HepG2 (cell line): ENCODE results near the gene ATRNL1. TPM values are rescaled to one million over a fixed set of nuclear protein-coding genes. Genes with fewer than 3 reads are reported as not detected.
A peak's percentile ranks its signal among the peaks of the same experiment; 100 is the strongest.

ENCODE experiments used
- ATAC-seq: fragments of 200-7000 bp; cut with Tn5 transposase; 3 replicates; pipeline ENCODE4 v1.9.1; 2020; ENCODE audit warnings: mild to moderate bottlenecking, moderate library complexity
- BruUV-seq: library from RNA; stranded (reverse); fragments of 400-500 nt; replicated peaks from 2 replicates; lab custom pipeline; 2021; lab: Mats Ljungman, UMichigan
- CTCF ChIA-PET: fragments of 300-600 bp; formaldehyde crosslinking; extraction: SDS; loops from one replicate; lab custom pipeline; 2021; ENCODE audit warnings: low total read pairs, inconsistent platforms, low intra/inter-chr PET ratio; lab: Yijun Ruan, JAX
- POLR2A ChIA-PET: fragments of 350-600 bp; sonication (Branson Sonifier 250); formaldehyde crosslinking; loops from one replicate; lab custom pipeline; 2020; ENCODE audit warnings: antibody characterized with exemption, inconsistent platforms; lab: Yijun Ruan, JAX
- DNase-seq: peaks from one replicate; pipeline ENCODE4 v3.0.0-alpha.2; 2015; ENCODE audit warnings: low spot score
- FAIRE-seq: peaks from 3 replicates; lab custom pipeline; 2011; peaks lifted over from hg19 to GRCh38; lab: Jason Lieb, UNC
- H2AFZ ChIP-seq: one replicate; pipeline ENCODE4 v1.6.1; 2011; ENCODE audit warnings: low read length, inconsistent platforms
- H3K27ac ChIP-seq: fragments of 300-600 bp; 3 replicates; pipeline ENCODE4 v1.8.0; 2011; ENCODE audit warnings: mixed run types, mild to moderate bottlenecking, mixed read lengths, low read length, inconsistent platforms; ENCODE audit not compliant: insufficient read depth; ENCODE audit errors: extremely low read length
- H3K27me3 ChIP-seq, 2 experiments: fragments of 200-600 bp in 1 of 2; 2 replicates in 1 of 2; 3 replicates in 1 of 2; pipeline versions ENCODE4 v1.6.0 to v1.8.0; 2011; ENCODE audit warnings: low read length in 2 of 2, mild to moderate bottlenecking in 2 of 2, moderate library complexity in 2 of 2, inconsistent platforms in 1 of 2; ENCODE audit not compliant: insufficient read depth in 2 of 2, control insufficient read depth in 1 of 2
- H3K36me3 ChIP-seq, 2 experiments: fragments of 200-600 bp in 1 of 2; replicated peaks in 1 of 2; 2 replicates in 1 of 2; 3 replicates in 1 of 2; pipeline versions ENCODE4 v1.5.1 to v1.8.0; 2011; ENCODE audit warnings: low read length in 2 of 2, inconsistent platforms in 1 of 2; ENCODE audit not compliant: insufficient read depth in 2 of 2, control insufficient read depth in 1 of 2
- H3K4me1 ChIP-seq: 2 replicates; pipeline ENCODE4 v1.5.1; 2012; ENCODE audit warnings: low read length, inconsistent platforms; ENCODE audit not compliant: insufficient read depth
- H3K4me2 ChIP-seq: 2 replicates; pipeline ENCODE4 v1.6.0; 2011; ENCODE audit warnings: low read depth, low read length, inconsistent platforms
- H3K4me3 ChIP-seq, 3 experiments: fragments of 200-600 bp in 1 of 3; sonication (generic), shearing (Covaris generic) in 1 of 3; replicated peaks in 1 of 3; 2 replicates each; pipeline ENCODE4 v1.5.1; 2011 to 2016; ENCODE audit warnings: low read length in 3 of 3, inconsistent platforms in 2 of 3, low read depth in 2 of 3, mild to moderate bottlenecking in 2 of 3, control low read depth in 1 of 3, mixed read lengths in 1 of 3; ENCODE audit not compliant: insufficient read depth in 1 of 3
- H3K79me2 ChIP-seq: one replicate; pipeline ENCODE4 v1.6.1; 2011; ENCODE audit warnings: low read length, inconsistent platforms; ENCODE audit not compliant: insufficient read depth
- H3K9ac ChIP-seq: 2 replicates; pipeline ENCODE4 v1.6.0; 2011; ENCODE audit warnings: mild to moderate bottlenecking, low read depth, low read length, inconsistent platforms; ENCODE audit not compliant: insufficient read depth
- H3K9me3 ChIP-seq: 2 replicates; pipeline ENCODE4 v1.5.1; 2012; ENCODE audit warnings: mild to moderate bottlenecking, low read length
- H4K20me1 ChIP-seq: 2 replicates; pipeline ENCODE4 v1.6.0; 2011; ENCODE audit warnings: inconsistent platforms, mild to moderate bottlenecking, low read length, moderate library complexity; ENCODE audit not compliant: insufficient read depth
- CEBPB ChIP-seq: IDR thresholded peaks from 2 replicates; pipeline ENCODE4 v1.6.1; 2011; ENCODE audit warnings: low read depth, low read length, improper control_type of control experiment, borderline replicate concordance
- CEBPG ChIP-seq: IDR thresholded peaks from 2 replicates; pipeline ENCODE4 v1.6.1; 2016
- CREB1 ChIP-seq, 2 experiments: fragments of 450-650 bp in 1 of 2; IDR thresholded peaks; 2 replicates each; pipeline ENCODE4 v1.6.1; 2016 to 2017; ENCODE audit warnings: control low read depth in 1 of 2, mild to moderate bottlenecking in 1 of 2, missing compliant biosample characterization in 1 of 2, missing genetic modification characterization in 1 of 2
- ELF4 ChIP-seq: sonication (generic); formaldehyde crosslinking; IDR thresholded peaks from 2 replicates; pipeline ENCODE4 v1.5.0; 2020; ENCODE audit warnings: missing genetic modification reagents, mild to moderate bottlenecking, moderate library complexity, borderline replicate concordance
- FOXK2 ChIP-seq: fragments of 450-650 bp; IDR thresholded peaks from 2 replicates; pipeline ENCODE4 v1.6.1; 2016
- JUN ChIP-seq: sonication (generic); formaldehyde crosslinking; IDR thresholded peaks from 2 replicates; pipeline ENCODE4 v1.4.0; 2020; ENCODE audit warnings: mild to moderate bottlenecking, missing genetic modification reagents
- KDM5B ChIP-seq: sonication (generic); formaldehyde crosslinking; IDR thresholded peaks from 2 replicates; pipeline ENCODE4 v1.4.0; 2020; ENCODE audit warnings: missing genetic modification reagents, mild to moderate bottlenecking, borderline replicate concordance
- SAFB2 ChIP-seq: sonication (generic); formaldehyde crosslinking; IDR thresholded peaks from 2 replicates; pipeline ENCODE4 v1.5.1; 2020; ENCODE audit warnings: missing genetic modification reagents, low read depth, mild to moderate bottlenecking, borderline replicate concordance
- SRY ChIP-seq: sonication (generic); formaldehyde crosslinking; IDR thresholded peaks from 2 replicates; pipeline ENCODE4 v1.8.0; 2022; ENCODE audit warnings: mild to moderate bottlenecking, missing genetic modification reagents
- ZNF260 ChIP-seq: sonication (generic); formaldehyde crosslinking; IDR thresholded peaks from 2 replicates; pipeline ENCODE4 v1.4.0; 2020; ENCODE audit warnings: missing genetic modification reagents, low read depth, mild to moderate bottlenecking, borderline replicate concordance
- ZNF264 ChIP-seq: sonication (generic); formaldehyde crosslinking; IDR thresholded peaks from 2 replicates; pipeline ENCODE4 v1.4.0; 2020; ENCODE audit warnings: missing genetic modification reagents
- ZNF296 ChIP-seq: sonication (generic); formaldehyde crosslinking; conservative IDR thresholded peaks from 2 replicates; pipeline ENCODE4 v1.5.0; 2020; ENCODE audit warnings: mild to moderate bottlenecking, missing genetic modification reagents
- WGBS: methylation state at CpG from one replicate; pipeline ENCODE4 v1.1.6; 2017; ENCODE audit warnings: low lambda C conversion rate; 5-methylcytosine and 5-hydroxymethylcytosine counted together
- in situ Hi-C: cut with HindIII; loops from 2 replicates; pipeline ENCODE4 v1.10.0; 2017; ENCODE audit warnings: low pct_unique_long_range_greater_than_20kb; ENCODE audit not compliant: extremely low pct_ligation_motif_present
- intact Hi-C: fragments of 100-400 bp; cut with micrococcal nuclease; formaldehyde crosslinking; loops from one replicate; pipeline ENCODE4 v1.10.0; 2022; ENCODE audit not compliant: unreplicated experiment
- polyA plus RNA-seq, 8 experiments: library from polyadenylated mRNA; depleted of rRNA in 3 of 8; stranded (reverse) in 7 of 8; unstranded in 1 of 8; fragments of >200 nt; fragmentation: Illumina TruSeq in 4 of 8; extraction: Trizol in 4 of 8; gene quantifications; 2 replicates each; pipeline versions ENCODE4 v1.2.1 to v1.2.3, GENCODE V29; 2011 to 2016; ENCODE audit warnings: low read depth in 4 of 8, missing spikeins in 1 of 8, mixed read lengths in 1 of 8; ENCODE audit not compliant: insufficient read depth in 1 of 8
- total RNA-seq, 5 experiments: library from RNA; depleted of rRNA; stranded (reverse); fragments of >200 nt; fragmentation: Illumina TruSeq; extraction: Trizol; gene quantifications; 2 replicates each; pipeline ENCODE4 v1.2.3, GENCODE V29; 2016; ENCODE audit warnings: low read depth in 1 of 5
- TF ChIP-seq, protein P1 (sequence below): fragments of 450-650 bp; IDR thresholded peaks from 2 replicates; pipeline ENCODE4 v1.6.1; 2017

ATRNL1 gene
- total and polyA plus RNA-seq, 2 of the 13 experiments (the other 11 are each of a cell fraction or from before 2014, with no cell fraction given) = 0.04 TPM; not detected in 1

DNA sequence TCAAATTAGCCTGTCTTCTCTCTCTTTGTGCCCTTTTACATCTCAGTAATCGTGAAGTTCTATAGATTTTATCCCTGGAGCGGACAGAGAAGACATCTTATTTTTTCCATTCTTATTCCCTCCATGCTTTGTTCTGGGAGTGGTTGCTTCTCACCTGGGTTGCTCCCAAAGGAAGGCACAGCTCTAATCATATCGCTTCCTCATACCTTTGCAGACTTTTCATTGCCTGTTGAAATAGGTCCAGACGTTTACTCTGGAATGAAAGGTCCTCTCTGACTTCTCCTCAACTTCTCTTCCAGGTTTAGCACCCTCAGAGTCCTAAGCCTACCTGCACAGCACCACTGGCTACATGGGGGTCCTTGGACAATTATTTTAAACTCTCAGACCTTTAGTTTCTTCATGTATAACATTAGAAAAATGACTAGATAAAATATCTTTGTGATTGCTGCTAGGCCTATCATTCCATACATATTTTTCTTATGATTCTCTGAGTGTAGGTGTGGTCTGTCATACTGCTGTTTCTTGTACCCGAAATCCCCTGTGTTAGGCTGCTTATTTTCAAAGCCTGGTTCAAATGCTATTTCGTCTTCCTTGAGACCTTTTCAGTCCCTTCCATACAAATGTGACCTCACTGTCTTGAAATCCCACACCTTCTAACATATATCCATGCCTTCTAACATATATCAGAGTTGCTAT is 761.7 kb downstream of the ATRNL1 start (continued):
- TF ChIP-seq, protein P1, sequence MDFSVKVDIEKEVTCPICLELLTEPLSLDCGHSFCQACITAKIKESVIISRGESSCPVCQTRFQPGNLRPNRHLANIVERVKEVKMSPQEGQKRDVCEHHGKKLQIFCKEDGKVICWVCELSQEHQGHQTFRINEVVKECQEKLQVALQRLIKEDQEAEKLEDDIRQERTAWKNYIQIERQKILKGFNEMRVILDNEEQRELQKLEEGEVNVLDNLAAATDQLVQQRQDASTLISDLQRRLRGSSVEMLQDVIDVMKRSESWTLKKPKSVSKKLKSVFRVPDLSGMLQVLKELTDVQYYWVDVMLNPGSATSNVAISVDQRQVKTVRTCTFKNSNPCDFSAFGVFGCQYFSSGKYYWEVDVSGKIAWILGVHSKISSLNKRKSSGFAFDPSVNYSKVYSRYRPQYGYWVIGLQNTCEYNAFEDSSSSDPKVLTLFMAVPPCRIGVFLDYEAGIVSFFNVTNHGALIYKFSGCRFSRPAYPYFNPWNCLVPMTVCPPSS = no peak
- TF ChIP-seq SAFB2 (CRISPR knock-in tag) (no peak), ZNF296 (CRISPR knock-in tag) (no peak), KDM5B (CRISPR knock-in tag) (no peak), ZNF260 (CRISPR knock-in tag) (no peak), JUN (no peak), SRY (CRISPR knock-in tag) (no peak), FOXK2 (no peak), ELF4 (no peak), CREB1 (IDR thresholded peaks at IDR 0.05) (no peak), CREB1 (CRISPR knock-in tag; IDR thresholded peaks at IDR 0.05) (no peak)

DNA sequence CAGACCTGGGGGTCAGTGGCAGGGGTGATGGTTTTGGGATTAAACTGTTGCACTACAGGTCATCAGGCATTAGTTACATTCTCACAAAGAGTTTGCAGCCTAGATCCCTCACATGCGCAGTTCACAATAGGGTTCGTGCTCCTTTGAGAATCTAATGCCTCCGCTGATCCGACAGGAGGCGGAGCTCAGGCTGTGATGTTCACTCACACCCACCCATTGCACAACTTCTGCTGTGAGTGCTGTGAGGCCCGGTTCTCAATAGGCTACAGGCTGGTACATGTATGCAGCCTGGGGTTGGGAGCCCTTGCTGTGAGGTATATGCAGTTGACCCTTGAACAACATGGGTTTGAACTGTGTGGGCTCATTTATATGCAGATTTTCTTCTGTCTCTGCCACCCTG is 763.4 kb downstream of the ATRNL1 start:
- WGBS = 0% methylated on average over 1 of the region's 6 CpGs
- ChIA-PET CTCF (no interaction called here), POLR2A (no interaction called here)
- in situ Hi-C loops (no loop called here), intact Hi-C loops (no loop called here)
- no peaks in the 10 kb centered on the region for H4K20me1 ChIP-seq
- H3K79me2 ChIP-seq = no peaks in the 10 kb centered on the region
- H3K27ac ChIP-seq = no peak overlapping the region
- no peaks in the 10 kb centered on the region for H3K9me3 ChIP-seq
- no TSS peak for BruUV-seq
- no peaks in the 10 kb centered on the region for H3K27me3 ChIP-seq
- ATAC-seq = peak; percentile 31; the same call in 1 of the 3 replicates
- no peak for DNase-seq
- H3K36me3 ChIP-seq = no peaks in the 10 kb centered on the region
- TF ChIP-seq ZNF264 (CRISPR knock-in tag) (no peak), CEBPG (CRISPR knock-in tag) (0 out of 2 replicates have a peak, but pooled peaks have one; percentile 27), CEBPB (peak; percentile 63; the same call in 1 of the 2 replicates)
- TF ChIP-seq, all 625 proteins: peak for 2
- no peak overlapping the region for H3K4me3 ChIP-seq
- no peak for FAIRE-seq
- H2AFZ ChIP-seq = no peak overlapping the region
- no peaks in the 10 kb centered on the region for H3K4me1 ChIP-seq
- no peak overlapping the region for H3K9ac ChIP-seq
- no peak overlapping the region for H3K4me2 ChIP-seq
